HG03342 (cell line): Measurements from ENCODE around the gene CD276.
"Not testable (repeated sequence)": the region's sequence is repeated elsewhere in the genome, so short reads cannot be mapped to it uniquely, and the experiment has no call there.

Experiments used
- ATAC-seq: cut with Tn5 transposase; IDR thresholded peaks from one replicate; pipeline ENCODE4 v1.9.1; 2021; ENCODE audit warnings: mild to moderate bottlenecking, moderate library complexity; ENCODE audit not compliant: unreplicated experiment

CD276 gene

DNA sequence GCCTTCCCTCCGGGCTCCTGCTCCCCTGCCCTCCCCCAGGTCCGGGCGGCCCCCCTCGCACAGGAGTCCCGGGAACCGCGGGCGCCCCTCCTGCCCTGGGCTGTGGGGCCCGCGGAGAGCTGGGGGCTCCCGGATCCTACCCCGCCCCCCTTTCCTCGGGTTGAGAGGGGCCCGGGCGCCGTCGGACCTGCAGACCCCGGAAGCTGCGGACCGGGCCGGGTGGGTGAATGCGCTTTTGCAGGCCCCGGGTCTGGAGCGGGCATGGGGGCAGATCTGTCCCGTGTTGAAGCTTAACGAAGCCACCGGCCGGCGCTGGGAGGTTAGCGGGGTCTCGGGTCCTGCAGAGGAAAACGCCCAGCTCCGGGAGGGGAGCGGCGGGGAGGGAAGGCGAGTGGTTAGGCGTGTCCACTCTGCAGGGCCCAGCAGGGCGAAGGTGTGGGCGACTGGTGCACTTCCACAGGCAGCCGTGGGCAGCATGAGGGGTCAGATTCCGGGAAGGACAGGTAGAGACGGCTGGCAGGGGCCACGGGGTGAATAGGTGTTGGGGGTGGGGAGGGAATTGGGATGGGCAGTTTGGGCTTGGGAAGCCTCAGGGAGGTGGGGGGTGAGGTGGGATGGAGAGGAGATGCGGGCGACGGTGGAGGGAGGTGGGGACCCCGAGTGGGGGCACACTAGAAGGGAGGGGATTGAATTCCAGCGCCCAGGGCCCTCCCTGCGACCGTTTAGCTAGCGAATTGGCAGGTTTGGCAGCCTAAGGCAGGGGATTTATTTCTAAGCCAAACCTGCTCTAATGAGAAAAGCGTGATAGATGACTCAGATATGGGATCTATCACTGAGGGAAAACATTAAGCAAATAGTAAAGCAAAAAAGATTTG, 635 bp downstream of the CD276 start:
- no peak for ATAC-seq

- ATAC-seq = no peak
Observed at GRCh38 chr15:73685981-73686380, 1.8 kb downstream of the CD276 start.

GRCh38 chr15:73686781-73687256, 2.6 kb downstream of the CD276 start:
- ATAC-seq = no peak

DNA sequence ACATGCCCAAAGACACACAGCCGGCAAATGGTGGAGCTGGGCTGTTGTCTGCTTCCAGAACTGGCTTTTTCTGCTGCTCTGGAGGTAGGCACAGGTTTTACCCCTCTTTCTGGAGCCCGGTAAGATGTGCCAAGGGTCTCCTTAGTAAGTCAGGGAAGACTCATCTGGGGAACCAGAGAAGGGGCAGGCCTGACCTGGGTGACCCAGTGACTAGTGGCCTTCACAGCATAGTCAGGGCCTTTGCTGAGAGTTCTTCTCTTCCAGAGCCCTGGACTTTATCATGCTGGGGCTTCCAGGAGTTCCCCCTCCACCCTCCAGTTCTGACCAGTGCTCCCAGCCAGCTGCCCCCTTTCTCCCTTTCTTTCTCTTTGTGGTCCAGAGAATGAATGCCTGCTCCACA, 3.2 kb downstream of the CD276 start:
- no peak for ATAC-seq

- ATAC-seq = no peak
Observed at GRCh38 chr15:73688455-73688854, 4.3 kb downstream of the CD276 start.

DNA sequence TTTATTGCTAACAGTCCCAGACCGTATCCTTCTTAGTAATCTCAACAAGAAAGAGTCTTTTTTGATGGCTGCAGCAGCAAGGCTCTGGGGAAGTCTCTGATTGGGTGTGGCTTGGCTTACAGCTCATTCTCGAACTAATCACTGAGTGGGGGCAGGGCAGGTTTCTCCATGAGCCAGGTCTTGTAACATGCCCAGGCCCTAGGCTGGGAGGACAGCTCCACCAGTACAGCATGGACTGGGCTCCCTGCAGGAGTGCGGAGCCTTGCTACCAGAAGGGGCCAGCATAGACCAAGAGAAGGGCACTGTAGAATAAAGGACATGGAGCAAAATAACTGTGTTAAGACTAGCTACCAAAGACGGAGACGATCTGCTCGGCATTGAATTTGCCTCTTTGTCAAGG, 7.2 kb downstream of the CD276 start:
- ATAC-seq = no peak

DNA sequence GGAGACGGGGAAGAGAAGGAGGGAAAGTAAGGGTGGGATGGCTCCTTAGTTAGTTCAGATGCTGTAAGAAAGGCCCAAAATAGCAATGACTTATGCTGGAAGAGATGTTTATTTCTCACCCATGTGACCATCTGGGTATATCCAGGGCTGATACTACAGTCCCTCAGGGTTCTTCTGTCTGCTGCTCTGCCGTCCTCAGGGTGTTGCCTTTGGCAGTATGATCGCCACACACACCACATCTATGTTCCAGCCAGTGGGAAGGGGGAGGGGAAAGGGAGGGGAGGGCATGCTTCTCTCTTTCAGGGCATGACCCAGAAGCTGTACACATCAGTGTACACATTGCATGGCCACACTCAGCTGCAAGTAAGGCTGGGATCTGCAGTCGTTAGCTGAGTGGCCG, 10.2 kb downstream of the CD276 start:
- ATAC-seq = no peak

DNA sequence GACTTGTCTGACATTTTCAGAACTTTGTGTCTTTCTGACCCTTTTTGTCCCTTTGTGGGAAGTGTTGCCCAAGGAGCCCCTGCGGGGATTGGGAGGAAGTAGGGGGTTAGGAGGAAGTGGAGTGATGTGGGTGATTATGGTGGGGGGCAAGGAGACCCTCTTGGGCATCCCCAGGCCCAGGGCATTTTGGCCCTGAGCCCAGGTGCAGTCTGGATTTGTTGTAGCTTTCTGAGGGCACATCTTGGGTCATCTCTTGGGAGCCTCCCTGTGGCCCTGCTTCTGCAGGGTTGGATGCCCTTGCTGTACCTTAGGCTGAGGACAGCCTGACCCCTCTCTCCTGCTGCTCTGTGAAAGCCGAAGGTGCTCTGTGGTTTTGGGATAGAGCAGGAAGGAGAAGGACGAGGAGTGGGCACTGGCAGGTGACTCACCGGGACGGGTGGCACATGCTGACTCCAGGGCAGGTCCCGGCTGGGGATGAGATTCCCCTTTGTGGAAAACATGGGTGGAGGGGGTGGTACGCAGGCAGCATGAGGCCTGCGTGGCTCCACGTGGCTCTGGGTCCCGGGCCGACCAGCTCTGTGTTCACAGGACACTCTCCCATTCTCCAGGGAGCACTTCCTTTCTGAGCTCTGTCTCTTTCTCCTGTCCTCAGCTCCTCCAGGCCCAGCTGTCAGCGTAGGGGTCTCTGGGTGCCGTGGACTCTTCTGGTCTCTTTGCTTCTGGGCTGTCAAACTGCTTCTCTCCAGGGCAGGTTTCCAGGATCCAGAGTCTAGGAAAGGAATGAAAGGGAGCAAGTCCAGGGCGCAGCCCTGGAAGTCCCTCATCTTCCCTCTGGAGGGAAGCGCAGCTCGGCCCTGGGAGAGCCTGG, 11.8 kb downstream of the CD276 start:
- no peak for ATAC-seq

DNA sequence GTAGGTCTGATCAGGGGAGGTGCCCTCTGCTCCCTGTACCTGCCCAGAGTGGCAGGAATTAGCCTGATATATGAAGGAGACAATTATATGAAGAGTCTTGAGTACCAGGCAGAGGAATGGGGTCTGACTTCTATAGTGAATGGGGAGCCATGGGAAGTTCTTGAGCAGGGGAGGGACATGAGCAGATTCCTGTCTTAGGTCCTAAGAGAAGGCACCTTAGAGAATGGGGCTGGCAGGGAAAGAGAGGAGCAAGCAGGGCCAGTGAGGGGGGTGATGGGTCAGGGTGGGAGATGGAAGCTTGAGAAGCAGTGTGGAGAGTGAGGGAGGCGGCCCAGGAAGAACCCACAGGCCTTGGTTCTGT, 12.4 kb downstream of the CD276 start:
- no peak for ATAC-seq

- ATAC-seq = peak; percentile 77
Observed at GRCh38 chr15:73697033-73697467, 12.9 kb downstream of the CD276 start.

GRCh38 chr15:73699249-73700040, 15.3 kb downstream of the CD276 start:
- no peak for ATAC-seq

DNA sequence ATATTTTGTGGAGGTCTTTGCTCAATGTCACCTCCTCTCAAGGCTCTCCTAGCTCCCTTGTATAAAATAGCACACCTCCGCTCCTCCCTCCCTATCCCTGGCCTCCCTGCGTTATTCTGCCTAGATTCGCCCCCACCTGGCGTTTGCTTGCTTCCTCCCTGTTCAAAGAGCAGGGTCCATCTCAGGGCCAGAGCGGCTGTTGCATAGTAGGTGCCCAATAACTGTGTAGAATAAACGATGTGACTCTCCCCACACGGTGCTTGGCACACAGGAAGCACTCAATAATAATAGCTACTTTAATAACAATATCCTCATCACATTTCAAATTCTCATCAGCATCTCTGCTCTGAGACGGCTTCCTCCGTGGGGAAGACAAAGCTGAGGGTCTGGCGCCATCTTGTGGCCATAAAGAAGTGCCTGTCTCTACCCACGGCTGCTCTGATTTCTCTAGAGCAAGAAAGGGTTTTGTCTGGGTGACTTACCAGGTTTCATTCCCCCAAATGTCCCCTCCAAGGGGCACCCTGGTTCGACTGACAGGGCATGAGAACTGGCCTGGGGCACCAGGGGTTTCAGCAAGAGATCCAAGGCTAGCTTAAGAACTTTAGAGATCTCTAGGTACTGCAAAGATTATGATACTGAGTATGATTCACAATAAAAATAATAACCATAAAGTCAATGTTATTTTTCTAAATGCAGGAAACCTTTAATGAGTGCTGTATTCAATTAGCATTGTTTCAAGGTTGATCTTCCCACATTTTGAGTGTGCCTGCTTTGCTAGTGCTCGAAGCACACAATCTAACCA, 16.1 kb downstream of the CD276 start:
- ATAC-seq = no peak

DNA sequence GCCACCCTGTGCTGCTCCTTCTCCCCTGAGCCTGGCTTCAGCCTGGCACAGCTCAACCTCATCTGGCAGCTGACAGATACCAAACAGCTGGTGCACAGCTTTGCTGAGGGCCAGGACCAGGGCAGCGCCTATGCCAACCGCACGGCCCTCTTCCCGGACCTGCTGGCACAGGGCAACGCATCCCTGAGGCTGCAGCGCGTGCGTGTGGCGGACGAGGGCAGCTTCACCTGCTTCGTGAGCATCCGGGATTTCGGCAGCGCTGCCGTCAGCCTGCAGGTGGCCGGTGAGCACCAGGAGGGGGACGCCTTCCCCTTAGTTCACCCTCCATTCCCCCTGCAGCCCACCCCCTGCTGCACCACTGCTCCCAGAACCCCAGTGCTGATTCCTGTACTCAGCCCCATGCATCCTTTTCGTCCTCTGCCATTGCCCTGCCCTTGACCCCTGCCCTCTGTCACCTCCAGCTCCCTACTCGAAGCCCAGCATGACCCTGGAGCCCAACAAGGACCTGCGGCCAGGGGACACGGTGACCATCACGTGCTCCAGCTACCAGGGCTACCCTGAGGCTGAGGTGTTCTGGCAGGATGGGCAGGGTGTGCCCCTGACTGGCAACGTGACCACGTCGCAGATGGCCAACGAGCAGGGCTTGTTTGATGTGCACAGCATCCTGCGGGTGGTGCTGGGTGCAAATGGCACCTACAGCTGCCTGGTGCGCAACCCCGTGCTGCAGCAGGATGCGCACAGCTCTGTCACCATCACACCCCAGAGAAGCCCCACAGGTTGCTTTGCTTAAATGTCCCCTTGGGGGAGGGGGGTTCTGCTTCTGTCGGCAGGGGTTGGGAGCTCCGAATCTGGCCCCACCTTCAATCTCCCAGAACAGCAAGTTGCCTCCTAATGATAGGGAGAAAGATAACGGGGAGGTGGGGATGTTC, 18.4 kb downstream of the CD276 start:
- not testable (repeated sequence) for ATAC-seq

DNA sequence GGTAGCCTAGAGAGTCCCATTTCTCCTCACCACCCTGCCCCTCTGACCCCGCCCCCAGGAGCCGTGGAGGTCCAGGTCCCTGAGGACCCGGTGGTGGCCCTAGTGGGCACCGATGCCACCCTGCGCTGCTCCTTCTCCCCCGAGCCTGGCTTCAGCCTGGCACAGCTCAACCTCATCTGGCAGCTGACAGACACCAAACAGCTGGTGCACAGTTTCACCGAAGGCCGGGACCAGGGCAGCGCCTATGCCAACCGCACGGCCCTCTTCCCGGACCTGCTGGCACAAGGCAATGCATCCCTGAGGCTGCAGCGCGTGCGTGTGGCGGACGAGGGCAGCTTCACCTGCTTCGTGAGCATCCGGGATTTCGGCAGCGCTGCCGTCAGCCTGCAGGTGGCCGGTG, 19.4 kb downstream of the CD276 start:
- not testable (repeated sequence) for ATAC-seq

DNA sequence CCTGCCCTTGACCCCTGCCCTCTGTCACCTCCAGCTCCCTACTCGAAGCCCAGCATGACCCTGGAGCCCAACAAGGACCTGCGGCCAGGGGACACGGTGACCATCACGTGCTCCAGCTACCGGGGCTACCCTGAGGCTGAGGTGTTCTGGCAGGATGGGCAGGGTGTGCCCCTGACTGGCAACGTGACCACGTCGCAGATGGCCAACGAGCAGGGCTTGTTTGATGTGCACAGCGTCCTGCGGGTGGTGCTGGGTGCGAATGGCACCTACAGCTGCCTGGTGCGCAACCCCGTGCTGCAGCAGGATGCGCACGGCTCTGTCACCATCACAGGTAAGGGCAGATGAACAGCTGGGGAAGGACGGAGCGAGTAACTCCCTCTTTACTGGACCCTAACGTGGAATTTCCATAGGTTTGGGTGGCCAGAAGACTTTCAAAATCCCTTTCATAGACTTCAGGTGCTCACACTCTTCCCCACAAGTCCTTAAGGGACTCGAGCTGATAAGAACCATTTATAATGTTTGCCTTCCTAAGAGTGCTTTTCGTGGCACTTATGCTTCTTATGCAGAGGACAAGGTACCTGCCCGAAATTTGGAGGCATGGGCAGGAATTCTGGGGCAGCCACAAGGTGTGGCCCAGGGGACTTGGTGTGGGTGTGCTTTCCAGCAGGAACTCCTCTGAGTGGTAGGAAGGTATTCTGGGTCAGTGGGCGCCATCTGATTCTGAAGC, 20.1 kb downstream of the CD276 start:
- not testable (repeated sequence) for ATAC-seq

GRCh38 chr15:73704869-73705645, 20.9 kb downstream of the CD276 start:
- ATAC-seq = no peak

GRCh38 chr15:73708691-73709090, 24.5 kb downstream of the CD276 start:
- no peak for ATAC-seq

DNA sequence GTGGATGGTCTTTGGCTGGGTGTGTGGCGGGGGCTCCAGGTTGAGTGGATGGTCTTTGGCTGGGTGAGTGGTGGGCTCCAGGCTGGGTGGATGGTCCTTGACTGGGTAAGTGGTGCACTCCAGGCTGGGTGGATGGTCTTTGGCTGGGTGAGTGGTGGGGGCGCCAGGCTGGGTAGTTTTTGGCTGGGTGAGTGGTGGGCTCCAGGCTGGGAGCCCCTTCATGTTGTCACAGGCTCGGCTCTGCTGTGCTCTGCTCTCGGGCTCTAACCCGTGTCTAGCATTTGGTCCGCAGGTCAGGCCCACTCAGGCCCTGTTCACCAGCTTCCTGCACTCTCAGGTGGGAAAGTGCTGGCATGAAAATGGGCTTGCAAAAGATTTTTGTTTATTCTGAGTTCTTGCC, 25.1 kb downstream of the CD276 start:
- no peak for ATAC-seq
